Activated T-cell treated with anti-CD3 and anti-CD28 coated beads, Interleukin-2, amount 50 U/mL, for 24 hours (primary cell): Measurements from ENCODE around the gene TUFT1.
"Not testable (repeated sequence)": the region's sequence is repeated elsewhere in the genome, so short reads cannot be mapped to it uniquely, and the experiment has no call there.

Experiments used
- DNase-seq: peaks from one replicate; pipeline ENCODE4 v3.0.0-alpha.2; 2020
- H3K27ac Mint-ChIP-seq: 2 replicates; pipeline ENCODE4 v1.8.0; 2020; ENCODE audit warnings: mild to moderate bottlenecking, mixed read lengths
- H3K27me3 Mint-ChIP-seq: 2 replicates; pipeline ENCODE4 v1.8.0; 2020; ENCODE audit warnings: mixed read lengths
- H3K36me3 Mint-ChIP-seq: 2 replicates; pipeline ENCODE4 v1.8.0; 2020; ENCODE audit warnings: low read depth, mixed read lengths
- H3K4me1 Mint-ChIP-seq: 2 replicates; pipeline ENCODE4 v1.8.0; 2020; ENCODE audit warnings: low read depth, mixed read lengths
- H3K4me3 Mint-ChIP-seq: 2 replicates; pipeline ENCODE4 v1.8.0; 2020; ENCODE audit warnings: mild to moderate bottlenecking, moderate library complexity, mixed read lengths
- H3K9me3 Mint-ChIP-seq: 2 replicates; pipeline ENCODE4 v1.8.0; 2020; ENCODE audit warnings: mixed read lengths

The TUFT1 gene

GRCh38 chr1:151596166-151596953, 56.3 kb downstream of the TUFT1 start:
- H3K9me3 Mint-ChIP-seq = no peaks in the 10 kb centered on the region
- no peak overlapping the region for H3K27ac Mint-ChIP-seq
- H3K4me3 Mint-ChIP-seq = no peak overlapping the region
- H3K27me3 Mint-ChIP-seq = peaks cover 6% of the 10 kb centered on the region
- H3K36me3 Mint-ChIP-seq = no peaks in the 10 kb centered on the region
- DNase-seq = no peak
- peaks cover 6% of the 10 kb centered on the region for H3K4me1 Mint-ChIP-seq

GRCh38 chr1:151602550-151602949, 62.4 kb downstream of the TUFT1 start:
- not testable (repeated sequence) for H3K4me1 Mint-ChIP-seq, H3K9me3 Mint-ChIP-seq, H3K27ac Mint-ChIP-seq, DNase-seq, H3K36me3 Mint-ChIP-seq, H3K4me3 Mint-ChIP-seq
- H3K27me3 Mint-ChIP-seq = peaks cover 14% of the 10 kb centered on the region

DNA sequence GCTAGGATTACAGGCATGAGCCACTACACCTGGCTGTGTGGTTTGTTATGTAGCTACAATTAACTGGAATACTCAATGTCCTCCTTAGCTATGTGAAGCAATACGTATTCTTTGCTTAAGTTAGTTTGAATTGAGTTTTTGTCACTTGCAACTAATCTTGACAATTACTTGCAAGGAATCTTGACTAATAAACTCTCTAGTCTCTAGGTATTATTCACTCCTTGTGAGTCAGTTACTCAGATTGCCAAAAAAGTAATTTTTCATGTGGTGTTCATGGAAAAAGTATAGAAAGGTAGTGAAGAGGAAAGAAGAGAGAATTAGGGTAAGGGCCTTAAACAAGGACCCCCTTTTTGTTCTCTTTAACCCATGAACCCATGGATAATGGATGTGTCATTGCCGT, 64.2 kb downstream of the TUFT1 start:
- H3K36me3 Mint-ChIP-seq = no peaks in the 10 kb centered on the region
- H3K4me3 Mint-ChIP-seq = no peak overlapping the region
- H3K27ac Mint-ChIP-seq = no peak overlapping the region
- peaks cover 17% of the 10 kb centered on the region for H3K27me3 Mint-ChIP-seq
- H3K4me1 Mint-ChIP-seq = peaks cover 5% of the 10 kb centered on the region
- no peak for DNase-seq
- no peaks in the 10 kb centered on the region for H3K9me3 Mint-ChIP-seq

DNA sequence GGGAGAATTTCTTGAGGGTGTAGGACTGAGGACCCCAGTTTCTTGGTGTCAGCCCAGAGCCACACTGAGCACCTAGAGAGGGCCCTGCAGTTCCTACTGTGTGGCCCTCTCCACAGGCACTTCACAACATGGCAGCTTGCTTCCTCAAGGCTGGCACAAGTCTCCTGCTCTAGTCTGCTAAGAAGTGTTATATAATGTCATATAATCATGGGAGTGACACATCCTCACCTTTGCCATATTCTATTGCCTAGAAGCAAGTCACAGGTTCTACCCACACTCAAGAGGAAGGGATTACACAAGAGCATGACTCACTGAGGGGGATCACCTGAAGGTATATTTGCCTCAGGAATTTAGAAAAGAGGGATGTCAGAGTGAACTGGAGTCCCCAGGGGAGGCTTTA, 66.3 kb downstream of the TUFT1 start:
- Mint-ChIP-seq H3K4me3 (no peak overlapping the region), H3K36me3 (no peaks in the 10 kb centered on the region), H3K9me3 (no peaks in the 10 kb centered on the region)

GRCh38 chr1:151606857-151607256, 66.7 kb downstream of the TUFT1 start:
- Mint-ChIP-seq H3K9me3 (no peaks in the 10 kb centered on the region), H3K27me3 (peaks cover 17% of the 10 kb centered on the region), H3K4me3 (no peak overlapping the region), H3K27ac (no peak overlapping the region), H3K36me3 (no peaks in the 10 kb centered on the region), H3K4me1 (peaks cover 13% of the 10 kb centered on the region)
- DNase-seq = no peak

More for the DNA sequence above, 66.3 kb downstream of the TUFT1 start:
- no peak overlapping the region for H3K27ac Mint-ChIP-seq
- no peak for DNase-seq
- peaks cover 9% of the 10 kb centered on the region for H3K4me1 Mint-ChIP-seq
- peaks cover 17% of the 10 kb centered on the region for H3K27me3 Mint-ChIP-seq

GRCh38 chr1:151610142-151610541, 70.0 kb downstream of the TUFT1 start:
- no peak overlapping the region for H3K27ac Mint-ChIP-seq
- H3K4me1 Mint-ChIP-seq = peaks cover 36% of the 10 kb centered on the region

GRCh38 chr1:151611288-151611790, 71.2 kb downstream of the TUFT1 start:
- Mint-ChIP-seq H3K27ac (peak overlapping the region; percentile 78), H3K4me3 (peak overlapping the region; percentile 85), H3K4me1 (peaks cover 46% of the 10 kb centered on the region), H3K9me3 (no peaks in the 10 kb centered on the region), H3K36me3 (peaks cover 12% of the 10 kb centered on the region), H3K27me3 (peaks cover 3% of the 10 kb centered on the region)
- DNase-seq = no peak

More at GRCh38 chr1:151610142-151610541, 70.0 kb downstream of the TUFT1 start:
- H3K9me3 Mint-ChIP-seq = no peaks in the 10 kb centered on the region
- no peak overlapping the region for H3K4me3 Mint-ChIP-seq
- H3K36me3 Mint-ChIP-seq = peaks cover 8% of the 10 kb centered on the region
- no peak for DNase-seq
- peaks cover 8% of the 10 kb centered on the region for H3K27me3 Mint-ChIP-seq

- H3K27ac Mint-ChIP-seq = peak within 1 kb of the TSS; percentile 89
- H3K9me3 Mint-ChIP-seq = no peaks in the 10 kb centered on the region
- H3K4me1 Mint-ChIP-seq = peaks cover 49% of the 10 kb centered on the region
- DNase-seq = peak; percentile 91
- peak within 1 kb of the TSS; percentile 85 for H3K4me3 Mint-ChIP-seq
- H3K36me3 Mint-ChIP-seq = peaks cover 12% of the 10 kb centered on the region
- peaks cover 3% of the 10 kb centered on the region for H3K27me3 Mint-ChIP-seq
Measured at GRCh38 chr1:151611832-151612500, 71.9 kb downstream of the TUFT1 start, which contains the start of gene SNX27. Gene SNX27 (plus strand): TSS chr1:151612050. CDS start chr1:151612202, 152 bp downstream.

DNA sequence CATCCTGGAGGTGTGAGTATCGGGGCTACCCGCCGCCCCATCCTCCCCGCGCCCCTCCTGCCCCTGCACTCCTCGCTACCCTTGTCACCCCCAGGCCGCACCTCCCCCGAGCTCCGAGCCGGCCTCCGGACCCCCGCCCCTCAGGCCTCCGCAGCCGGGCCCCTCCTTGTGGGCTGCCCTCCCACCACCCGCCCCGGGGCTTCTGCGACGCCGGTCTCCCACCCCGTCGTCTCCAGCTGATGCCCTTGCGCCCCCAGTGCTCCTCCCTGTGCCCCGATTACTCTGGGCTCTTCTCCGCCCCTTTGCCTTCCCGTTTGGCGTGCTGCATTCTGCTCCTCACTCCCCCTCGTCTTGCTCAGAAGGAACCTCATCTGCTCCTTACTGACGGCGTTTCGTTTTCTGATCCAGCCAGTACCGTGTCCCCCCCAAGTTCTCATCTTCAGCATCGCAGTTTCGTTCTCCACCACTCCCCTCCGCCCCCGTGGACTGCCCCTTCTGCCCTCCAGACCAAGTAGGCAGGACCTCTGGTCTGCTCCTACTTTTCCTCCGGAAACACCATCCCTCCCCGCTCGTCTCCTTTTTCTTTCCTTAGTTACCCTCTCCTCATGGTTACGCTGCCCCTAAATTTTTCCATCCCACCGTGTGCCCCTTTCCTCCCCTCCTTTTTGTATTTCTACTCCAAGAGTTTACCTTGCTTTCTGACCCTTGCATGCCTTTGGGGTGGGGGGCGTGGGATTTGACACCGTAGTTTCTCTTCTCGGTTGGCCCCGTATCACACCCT, 72.6 kb downstream of the TUFT1 start:
- Mint-ChIP-seq H3K4me3 (peak overlapping the region; percentile 85), H3K36me3 (peaks cover 12% of the 10 kb centered on the region), H3K4me1 (peaks cover 53% of the 10 kb centered on the region), H3K9me3 (no peaks in the 10 kb centered on the region), H3K27ac (peak overlapping the region; percentile 89), H3K27me3 (peaks cover 3% of the 10 kb centered on the region)
- no peak for DNase-seq

DNA sequence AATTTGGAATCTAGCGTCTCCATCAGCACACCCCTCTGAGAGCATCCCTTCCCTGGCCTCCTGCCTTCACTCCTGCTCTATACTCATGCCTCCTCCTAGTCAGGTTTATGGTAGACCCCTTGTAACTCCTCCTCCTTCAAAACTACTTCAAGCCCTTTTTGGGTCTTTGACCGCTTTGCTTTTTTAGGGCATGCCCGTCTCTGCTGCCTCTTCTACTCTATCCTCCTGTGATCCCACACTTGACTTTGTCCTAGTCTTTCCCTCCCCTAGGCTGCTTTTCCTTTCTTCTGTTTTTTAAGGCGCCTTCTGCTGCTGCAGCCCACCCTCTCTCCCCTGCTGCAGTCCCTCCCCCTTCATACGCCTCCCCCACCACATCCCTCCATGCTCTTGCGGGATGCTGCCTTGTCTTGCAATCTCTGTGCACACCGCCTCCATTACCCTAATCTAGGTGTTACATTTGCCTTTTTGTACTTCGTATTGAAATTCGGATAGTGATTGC, 73.2 kb downstream of the TUFT1 start:
- peaks cover under 1% of the 10 kb centered on the region for H3K27me3 Mint-ChIP-seq
- H3K4me1 Mint-ChIP-seq = peaks cover 53% of the 10 kb centered on the region
- H3K4me3 Mint-ChIP-seq = peak overlapping the region; percentile 85
- peak overlapping the region; percentile 89 for H3K27ac Mint-ChIP-seq
- peaks cover 16% of the 10 kb centered on the region for H3K36me3 Mint-ChIP-seq
- H3K9me3 Mint-ChIP-seq = no peaks in the 10 kb centered on the region
- no peak for DNase-seq

GRCh38 chr1:151615711-151616504, 75.8 kb downstream of the TUFT1 start:
- Mint-ChIP-seq H3K4me3 (no peak overlapping the region), H3K4me1 (peaks cover 72% of the 10 kb centered on the region), H3K27me3 (no peaks in the 10 kb centered on the region), H3K36me3 (peaks cover 20% of the 10 kb centered on the region), H3K27ac (peak overlapping the region; percentile 86), H3K9me3 (no peaks in the 10 kb centered on the region)
- DNase-seq = no peak

DNA sequence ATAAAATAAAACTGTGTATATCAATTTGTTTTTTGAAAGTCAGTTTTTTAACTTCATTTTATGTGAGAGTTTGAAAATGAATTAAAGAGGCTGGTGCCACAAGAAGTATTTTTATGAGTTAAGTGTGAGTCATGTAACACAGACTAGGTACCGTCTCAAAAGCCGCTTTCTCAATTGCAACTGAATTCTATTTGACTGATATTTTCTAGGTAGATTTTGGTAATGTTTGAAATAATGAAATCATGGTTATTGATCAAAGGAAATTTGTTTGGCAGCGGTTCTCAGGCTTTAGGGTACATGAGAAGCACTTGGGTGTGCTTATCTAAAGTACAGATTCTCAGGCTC, 76.4 kb downstream of the TUFT1 start:
- no peak for DNase-seq
- no peaks in the 10 kb centered on the region for H3K9me3 Mint-ChIP-seq
- peak overlapping the region; percentile 12 for H3K4me3 Mint-ChIP-seq
- H3K27ac Mint-ChIP-seq = peak overlapping the region; percentile 86
- H3K36me3 Mint-ChIP-seq = peaks cover 20% of the 10 kb centered on the region
- H3K4me1 Mint-ChIP-seq = peaks cover 72% of the 10 kb centered on the region
- H3K27me3 Mint-ChIP-seq = no peaks in the 10 kb centered on the region

- Mint-ChIP-seq H3K27ac (no peak overlapping the region), H3K4me1 (peaks cover 71% of the 10 kb centered on the region), H3K9me3 (no peaks in the 10 kb centered on the region)
Measured at GRCh38 chr1:151618003-151618402, 77.9 kb downstream of the TUFT1 start.

GRCh38 chr1:151618470-151618869, 78.4 kb downstream of the TUFT1 start:
- no peak overlapping the region for H3K4me3 Mint-ChIP-seq
- peaks cover 14% of the 10 kb centered on the region for H3K36me3 Mint-ChIP-seq
- peaks cover 66% of the 10 kb centered on the region for H3K4me1 Mint-ChIP-seq
- no peak overlapping the region for H3K27ac Mint-ChIP-seq
- H3K9me3 Mint-ChIP-seq = no peaks in the 10 kb centered on the region
- H3K27me3 Mint-ChIP-seq = no peaks in the 10 kb centered on the region
- DNase-seq = no peak

More at GRCh38 chr1:151618003-151618402, 77.9 kb downstream of the TUFT1 start:
- no peak overlapping the region for H3K4me3 Mint-ChIP-seq
- DNase-seq = no peak
- H3K27me3 Mint-ChIP-seq = no peaks in the 10 kb centered on the region
- H3K36me3 Mint-ChIP-seq = peaks cover 15% of the 10 kb centered on the region
